OCI-M2 (cell line): ENCODE data around the gene AHCYL2.
"Not testable (repeated sequence)": the region's sequence is repeated elsewhere in the genome, so short reads cannot be mapped to it uniquely, and the experiment has no call there.

Source experiments
- DNase-seq: peaks from one replicate; lab custom pipeline; 2025; ENCODE audit not compliant: unreplicated experiment; lab: John Stamatoyannopoulos, UW

The AHCYL2 gene

GRCh38 chr7:129347330-129347729 lies 122.5 kb downstream of the AHCYL2 start:
- no peak for DNase-seq

DNA sequence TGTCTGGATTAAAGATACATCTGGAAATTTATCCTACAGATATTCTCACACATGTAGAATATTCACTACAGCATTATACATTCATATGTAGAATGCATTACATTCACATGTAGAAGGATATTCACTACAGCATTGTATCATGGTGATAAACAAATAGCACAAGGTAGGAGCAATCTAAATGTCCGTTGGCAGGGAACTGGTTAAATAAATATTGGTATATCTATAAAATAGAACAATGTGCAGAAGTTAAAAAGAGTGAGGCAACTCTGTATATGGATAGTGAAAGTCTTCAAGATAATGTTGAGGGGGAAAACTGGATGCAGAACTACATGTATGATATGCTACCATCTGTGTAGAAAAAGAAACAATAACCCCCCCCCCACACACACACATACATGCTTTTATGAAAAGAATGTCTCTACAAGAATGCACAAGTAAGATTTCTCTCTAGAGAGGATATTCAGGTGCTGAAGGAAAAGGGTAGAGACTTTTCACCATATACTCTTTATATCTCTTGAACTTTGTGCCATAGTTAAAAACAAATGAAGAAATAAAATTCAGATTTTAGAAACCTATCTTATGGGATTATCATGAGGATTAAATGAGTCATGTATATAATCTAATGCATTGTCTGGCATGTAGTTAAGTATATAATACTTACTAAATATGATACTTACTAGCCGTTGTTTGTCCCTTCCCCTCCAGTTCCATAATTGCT lies 123.4 kb downstream of the AHCYL2 start:
- DNase-seq = no peak

DNA sequence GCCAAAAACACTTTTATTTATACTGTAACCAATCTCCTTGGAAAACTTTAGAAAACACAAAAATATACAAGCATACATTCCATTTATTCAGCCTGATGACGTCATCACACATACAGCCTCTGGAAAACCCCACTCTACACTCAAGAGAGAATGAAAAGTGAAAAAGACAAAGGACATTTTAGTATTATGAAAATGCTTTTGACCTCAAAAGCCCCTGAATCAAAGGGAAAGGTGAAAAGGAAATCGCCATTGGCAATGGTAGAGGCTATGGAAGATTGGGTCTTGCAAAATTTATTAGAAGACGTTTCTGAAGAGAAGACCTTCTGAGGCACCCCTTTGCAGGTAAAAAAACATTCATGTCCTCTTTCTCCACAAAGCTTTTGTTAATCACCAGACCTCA lies 126.5 kb downstream of the AHCYL2 start:
- DNase-seq = no peak

DNA sequence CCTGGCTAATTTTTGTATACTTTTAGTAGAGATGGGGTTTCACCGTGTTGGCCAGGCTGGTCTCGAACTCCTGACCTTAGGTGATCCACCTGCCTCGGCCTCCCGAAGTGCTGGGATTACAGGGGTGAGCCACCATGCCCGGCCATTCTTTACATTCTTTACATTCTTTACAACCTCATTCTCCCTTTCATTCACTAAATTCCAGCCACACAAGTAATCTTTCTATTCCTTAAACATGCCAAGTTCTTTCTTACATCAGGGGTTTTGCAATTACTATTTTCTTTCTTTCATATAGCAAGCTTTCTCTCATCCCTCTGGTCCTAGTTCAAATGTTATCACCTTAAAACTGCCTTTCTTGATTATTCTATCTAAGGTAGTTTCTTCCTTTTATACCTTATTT lies 128.3 kb downstream of the AHCYL2 start:
- DNase-seq = not testable (repeated sequence)

DNA sequence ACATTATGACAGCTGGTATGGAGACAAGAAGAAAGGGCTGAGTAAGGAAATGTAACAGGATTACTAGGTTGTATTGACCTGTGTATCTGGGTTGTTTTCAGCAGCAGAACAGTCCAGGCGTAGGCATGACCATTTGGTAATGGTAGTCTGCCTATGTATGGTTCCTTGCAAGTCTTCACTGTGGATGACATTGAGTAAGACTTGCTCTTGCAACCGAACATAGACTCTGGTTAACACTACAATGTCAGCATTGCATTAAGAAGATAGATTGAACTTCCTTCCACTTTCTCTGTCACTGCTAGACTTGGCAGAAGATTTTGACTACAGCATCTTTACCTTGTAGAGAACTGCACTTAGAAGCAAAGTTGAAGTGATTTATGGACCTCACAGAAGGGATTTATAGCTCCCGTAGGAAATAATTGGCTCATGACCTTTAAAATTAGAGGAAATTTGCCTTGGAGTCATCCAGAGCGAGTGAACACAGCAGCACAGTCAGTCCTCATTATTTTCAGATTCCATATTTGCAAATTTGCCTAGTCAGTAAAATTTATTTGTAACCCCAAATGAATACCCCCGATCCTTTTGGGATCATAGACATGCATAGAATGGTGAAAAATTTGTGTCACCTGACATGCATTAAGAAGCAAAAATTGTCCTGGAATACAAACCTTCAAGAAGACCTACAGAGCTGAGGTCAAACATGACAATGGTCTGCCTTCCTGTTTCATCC lies 129.8 kb downstream of the AHCYL2 start:
- no peak for DNase-seq

DNA sequence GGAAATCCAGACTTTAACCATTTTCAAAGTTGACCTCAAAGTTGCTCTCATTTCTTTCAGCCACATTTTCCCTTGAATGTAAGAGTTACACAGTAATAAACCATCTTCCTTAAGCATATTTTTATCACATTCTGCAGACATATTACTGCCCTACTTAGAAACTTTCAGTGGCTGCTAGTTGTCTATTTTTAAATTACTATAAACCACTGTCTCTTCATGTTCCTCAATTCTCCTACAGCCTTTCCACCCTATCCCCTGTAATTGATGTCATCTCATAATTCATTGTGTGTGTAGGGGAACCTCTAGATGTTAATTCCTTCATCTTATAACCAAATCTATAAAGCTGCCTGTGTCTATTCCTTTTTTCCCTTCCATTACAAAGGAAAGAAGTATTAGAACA lies 131.3 kb downstream of the AHCYL2 start:
- DNase-seq = no peak

GRCh38 chr7:129359176-129359575 lies 134.3 kb downstream of the AHCYL2 start:
- DNase-seq = no peak

DNA sequence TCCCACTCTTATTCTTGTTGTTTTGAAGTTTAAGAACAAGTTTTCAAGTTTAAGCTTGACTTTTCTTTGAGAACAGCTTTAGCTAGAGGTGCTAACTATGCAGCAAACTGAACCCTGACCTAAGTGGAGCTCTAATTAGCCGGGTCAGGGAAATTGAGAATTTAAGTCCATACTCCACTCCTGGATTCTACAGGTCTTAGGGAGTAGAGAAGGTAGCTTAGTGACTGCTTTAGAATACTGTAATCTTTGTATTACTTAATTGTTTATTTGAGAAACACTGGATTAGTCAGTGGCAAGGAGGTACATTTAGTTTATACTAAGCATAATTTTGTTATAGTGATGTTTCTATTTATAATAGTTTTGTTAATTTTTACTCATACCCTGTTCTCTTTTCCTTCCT lies 134.8 kb downstream of the AHCYL2 start:
- no peak for DNase-seq

- DNase-seq = no peak
These were observed 136.9 kb downstream of the AHCYL2 start for GRCh38 chr7:129361771-129362170.

DNA sequence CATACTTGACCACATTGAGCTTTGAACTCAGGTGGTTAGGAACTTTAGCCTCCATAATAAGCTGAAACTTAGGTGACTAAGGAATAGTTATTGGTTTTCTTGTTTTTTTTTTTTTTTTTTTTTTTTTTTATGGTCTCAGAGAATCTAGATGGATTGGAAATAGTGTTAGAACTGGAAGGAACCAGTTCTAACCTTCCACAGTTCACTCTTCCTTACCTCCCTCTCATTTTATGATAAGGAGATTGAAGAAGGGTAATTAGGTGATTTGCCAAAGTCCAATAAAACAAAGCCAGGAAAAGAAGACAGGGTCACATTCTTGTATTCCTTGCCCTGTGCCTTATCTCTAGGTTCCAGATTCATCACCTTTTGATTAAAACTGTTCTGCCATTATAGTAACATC lies 137.7 kb downstream of the AHCYL2 start:
- no peak for DNase-seq

DNA sequence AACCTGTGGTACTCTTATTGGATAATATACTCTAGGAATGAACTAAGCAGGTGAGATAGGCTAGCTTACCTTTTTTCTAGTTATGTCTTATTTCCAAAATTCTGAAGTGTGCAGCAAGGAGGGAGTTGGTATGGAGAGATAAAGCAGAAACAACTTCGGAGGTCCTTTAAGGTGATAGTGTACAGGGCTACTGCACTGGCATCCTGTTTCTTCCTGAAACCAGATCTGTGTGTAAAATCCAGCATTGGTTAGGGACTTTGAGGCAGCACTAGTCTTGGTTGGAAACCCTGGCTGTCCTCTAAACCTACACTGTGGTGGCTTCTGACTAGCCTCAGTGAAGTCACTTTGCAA lies 142.5 kb downstream of the AHCYL2 start:
- DNase-seq = no peak

GRCh38 chr7:129367700-129368388 lies 143.0 kb downstream of the AHCYL2 start:
- DNase-seq = peak; percentile 79

GRCh38 chr7:129368389-129368986 lies 143.7 kb downstream of the AHCYL2 start:
- DNase-seq = no peak

GRCh38 chr7:129369447-129369846 lies 144.6 kb downstream of the AHCYL2 start:
- DNase-seq = not testable (repeated sequence)

DNA sequence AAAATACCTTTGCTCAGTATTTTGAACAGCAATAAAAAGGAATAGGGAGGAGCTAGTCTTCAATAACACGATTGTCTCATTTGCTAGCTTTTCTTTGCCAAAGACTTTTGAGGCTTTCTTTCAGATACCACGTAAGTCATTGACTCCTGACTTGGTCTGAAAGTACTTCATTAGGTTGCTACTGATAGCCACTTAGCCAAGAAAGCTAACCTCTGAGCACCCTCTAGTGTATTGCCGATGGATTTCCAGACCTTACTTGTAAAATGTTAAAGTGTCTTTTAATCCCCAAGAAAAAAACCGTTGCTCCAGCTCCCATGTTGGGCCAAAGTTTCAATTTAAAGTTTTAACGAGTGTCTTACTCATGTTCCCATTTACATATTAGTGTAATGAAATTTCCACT lies 146.0 kb downstream of the AHCYL2 start:
- DNase-seq = no peak

- no peak for DNase-seq
These were observed 146.7 kb downstream of the AHCYL2 start for GRCh38 chr7:129371487-129371886.

GRCh38 chr7:129373651-129374428 lies 149.0 kb downstream of the AHCYL2 start:
- DNase-seq = no peak

DNA sequence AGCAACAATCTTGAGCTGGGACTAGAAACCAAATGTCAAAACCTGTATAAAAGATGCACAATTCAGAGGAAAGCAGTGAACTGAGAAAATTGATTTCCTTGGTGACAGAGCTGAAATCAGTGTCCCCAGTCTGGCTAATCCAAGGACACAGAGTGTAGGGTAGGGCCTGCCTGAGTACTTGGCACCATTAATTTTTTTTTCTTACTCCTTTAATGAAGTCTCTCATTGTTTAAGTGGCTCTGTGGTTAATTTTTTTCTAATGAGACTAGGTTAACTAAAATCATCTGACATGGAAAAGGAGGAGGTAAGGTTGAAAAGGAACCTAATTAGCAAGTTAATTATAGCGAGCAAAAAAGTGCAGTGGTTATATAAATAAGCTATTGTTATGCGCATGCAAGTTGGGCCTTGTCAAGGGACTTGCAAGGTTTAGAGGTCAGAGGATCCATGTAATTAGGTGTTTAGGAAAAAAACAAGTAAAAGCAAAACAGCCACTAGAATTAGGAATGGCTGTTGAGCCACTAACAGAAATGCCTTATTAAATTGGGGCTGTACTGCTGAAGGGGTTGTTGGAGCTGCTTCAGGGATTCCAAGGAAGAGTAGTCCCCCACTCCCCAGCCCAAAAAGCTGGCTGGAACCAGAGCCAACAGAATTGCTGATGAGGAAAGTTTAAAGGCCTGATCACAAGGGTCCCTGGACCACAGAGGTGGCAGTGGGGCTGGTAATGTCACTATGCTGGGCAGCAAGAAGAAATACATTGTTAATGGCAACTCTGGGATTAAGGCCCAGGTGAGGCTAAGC lies 150.5 kb downstream of the AHCYL2 start:
- DNase-seq = no peak

- DNase-seq = no peak
These were observed 151.4 kb downstream of the AHCYL2 start for GRCh38 chr7:129376076-129376777.
